DND-41 (cell line): ENCODE data around the gene KRTAP16-1.

Experiments
- CTCF ChIP-seq: IDR thresholded peaks from 2 replicates; pipeline ENCODE4 v1.5.1; 2012; ENCODE audit warnings: borderline replicate concordance, low read length, moderate library complexity, mild to moderate bottlenecking; ENCODE audit not compliant: poor library complexity, severe bottlenecking; ENCODE audit errors: extremely low read depth
- EZH2 ChIP-seq: IDR thresholded peaks from 3 replicates; pipeline ENCODE4 v1.6.1; 2012; ENCODE audit warnings: borderline replicate concordance, low read depth, mild to moderate bottlenecking, moderate library complexity, low read length, inconsistent platforms; ENCODE audit not compliant: severe bottlenecking

GRCh38 chr17:41340494-41340893 is 31.4 kb upstream of the KRTAP16-1 start:
- TF ChIP-seq CTCF (no peak), EZH2 (no peak)
